ENCODE measurements around the gene CGB5.
"Not testable (repeated sequence)": the region's sequence is repeated elsewhere in the genome, so short reads cannot be mapped to it uniquely, and the experiment has no call there.

GRCh38 chr19:49029749-49030148 is 13.9 kb upstream of the CGB5 start:
- TF ChIP-seq CTCF (IDR thresholded peaks at IDR 0.05; ENCODE audit: low read depth, low read length); POLR2A (IDR thresholded peaks at IDR 0.05; ENCODE audit: extremely low read depth, insufficient read length); MAX (IDR thresholded peaks at IDR 0.05; ENCODE audit: low read depth, low read length); MYC (IDR thresholded peaks at IDR 0.05; ENCODE audit: low read depth, low read length): not testable (repeated sequence)

Data from NB4 (cell line).